GM18499 (cell line): Measurements from ENCODE around the gene GRK6.
A peak's percentile ranks its signal among the peaks of the same experiment; 100 is the strongest.

ENCODE experiments used
- ATAC-seq: cut with Tn5 transposase; IDR thresholded peaks from one replicate; pipeline ENCODE4 v1.9.1; 2021; ENCODE audit warnings: moderate number of reproducible peaks; ENCODE audit not compliant: insufficient read depth, unreplicated experiment

GRK6 gene

GRCh38 chr5:177425196-177425800 lies 1.2 kb upstream of the GRK6 start:
- no peak for ATAC-seq

GRCh38 chr5:177425801-177426565 lies 493 bp upstream of the GRK6 start:
- ATAC-seq, result peak; percentile 74

DNA sequence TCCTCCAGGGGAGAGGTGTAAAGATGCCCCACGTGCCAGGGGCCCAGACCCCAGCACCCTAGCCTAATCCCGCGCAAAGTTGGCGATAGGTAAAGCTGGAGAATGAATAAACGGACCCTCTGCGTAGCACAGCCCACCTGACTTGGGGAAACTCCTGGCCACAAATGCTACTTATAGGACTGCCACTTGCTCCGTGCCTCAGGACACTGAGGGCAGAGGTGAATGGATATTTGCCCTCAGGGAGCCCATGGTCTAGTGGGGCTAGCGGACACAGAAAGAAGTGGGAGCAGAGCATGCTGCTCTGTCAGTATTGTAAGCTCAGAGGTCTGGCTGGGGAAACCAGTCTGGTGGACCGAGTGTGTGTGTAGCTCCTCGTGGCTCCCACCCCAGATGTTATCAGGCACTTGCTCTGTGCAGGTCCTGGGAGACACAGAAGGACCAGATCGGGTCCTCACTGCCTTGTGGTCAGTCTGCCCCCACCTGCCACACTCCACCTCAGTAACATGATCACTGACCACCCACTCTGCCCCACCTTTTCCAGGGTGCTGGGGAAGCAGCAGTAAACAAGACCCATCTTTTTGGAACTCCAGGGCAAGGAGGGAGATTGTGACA lies 841 bp downstream of the GRK6 start:
- ATAC-seq, result no peak

GRCh38 chr5:177427919-177428573 lies 1.6 kb downstream of the GRK6 start:
- ATAC-seq, result no peak

- no peak for ATAC-seq
Measured at GRCh38 chr5:177428574-177429217, 2.2 kb downstream of the GRK6 start.

- no peak for ATAC-seq
Measured at GRCh38 chr5:177429248-177430040, 3.0 kb downstream of the GRK6 start.

GRCh38 chr5:177430140-177430951 lies 3.9 kb downstream of the GRK6 start:
- ATAC-seq, result no peak

DNA sequence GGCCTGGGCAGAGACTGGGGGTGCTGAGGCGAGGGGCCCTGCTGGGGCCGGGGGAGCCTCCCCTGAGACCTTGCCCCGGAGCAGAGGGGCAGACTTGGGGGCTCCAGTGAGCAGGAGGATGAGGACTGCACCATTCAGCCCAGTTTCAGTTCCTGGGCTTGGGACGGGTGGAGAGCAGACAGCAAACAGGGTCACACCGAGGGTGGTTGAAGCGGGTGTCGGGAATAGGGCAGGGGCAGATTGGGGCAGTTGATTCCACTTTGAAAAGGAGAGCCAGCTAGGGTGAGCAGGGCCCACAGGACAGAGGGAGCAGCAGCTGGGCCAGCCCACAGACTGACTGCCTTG lies 4.5 kb downstream of the GRK6 start:
- ATAC-seq, result no peak

DNA sequence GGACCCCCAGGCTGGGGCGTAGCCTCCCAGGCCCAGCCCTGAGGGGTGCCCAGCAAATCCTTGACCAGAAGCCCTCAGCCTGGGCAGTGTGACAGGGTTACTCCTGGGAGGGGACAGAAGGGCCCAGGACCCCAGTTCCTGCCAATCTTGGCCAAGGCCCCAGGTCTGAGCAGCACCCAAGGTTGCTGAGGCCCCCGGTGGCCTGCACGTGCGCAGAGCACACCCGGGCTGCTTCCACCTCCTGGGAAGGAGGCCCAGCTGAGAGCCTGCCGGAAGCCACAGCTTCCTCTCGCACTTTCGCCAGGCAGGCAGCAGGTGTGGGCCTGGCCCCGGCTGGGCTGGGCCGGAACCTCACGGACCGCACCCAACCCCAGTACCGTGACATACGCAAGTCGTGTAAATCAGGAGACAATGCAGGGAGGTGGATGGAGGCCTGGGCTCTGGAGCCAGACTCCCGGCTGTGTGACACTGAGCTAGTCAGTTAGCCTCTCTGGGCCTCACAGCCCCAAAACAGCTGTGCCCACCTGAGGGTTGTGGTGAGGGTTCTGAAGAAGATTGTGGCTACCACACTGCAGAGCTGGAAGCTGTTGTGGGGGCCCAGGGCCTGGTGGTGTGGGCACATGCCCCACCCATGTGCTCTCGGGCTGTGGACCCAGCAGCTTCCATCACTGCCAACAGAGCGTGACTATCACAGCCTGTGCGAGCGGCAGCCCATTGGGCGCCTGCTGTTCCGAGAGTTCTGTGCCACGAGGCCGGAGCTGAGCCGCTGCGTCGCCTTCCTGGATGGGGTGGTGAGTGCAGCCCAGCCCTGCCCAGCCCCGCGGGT lies 5.1 kb downstream of the GRK6 start:
- ATAC-seq, result no peak

DNA sequence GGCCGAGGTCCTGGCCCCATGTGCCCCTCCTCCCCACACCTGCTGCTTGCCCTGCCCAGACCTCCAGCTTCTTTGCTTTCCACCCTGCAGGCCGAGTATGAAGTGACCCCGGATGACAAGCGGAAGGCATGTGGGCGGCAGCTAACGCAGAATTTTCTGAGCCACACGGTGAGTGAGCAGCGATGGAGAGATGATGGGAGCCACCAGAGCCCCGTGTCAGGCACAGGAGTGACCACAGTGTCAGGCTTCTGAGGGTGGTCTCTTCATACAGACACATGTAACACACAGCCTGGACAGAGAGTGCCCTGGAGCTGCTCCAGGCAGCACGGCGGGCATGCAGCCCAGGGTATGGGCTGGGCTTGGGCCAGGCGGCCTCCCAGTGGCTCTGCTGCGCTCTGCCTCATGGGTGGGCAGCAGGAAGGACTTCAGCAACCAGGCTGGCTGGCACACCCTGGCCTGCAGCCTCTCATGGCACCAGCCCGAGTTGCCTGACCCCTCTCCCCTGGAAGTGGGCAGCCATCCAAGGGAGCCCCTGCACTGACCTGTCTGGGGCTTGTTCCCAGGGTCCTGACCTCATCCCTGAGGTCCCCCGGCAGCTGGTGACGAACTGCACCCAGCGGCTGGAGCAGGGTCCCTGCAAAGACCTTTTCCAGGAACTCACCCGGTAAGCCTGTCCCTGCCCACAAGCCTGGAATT lies 5.8 kb downstream of the GRK6 start:
- no peak for ATAC-seq

GRCh38 chr5:177432839-177433657 lies 6.6 kb downstream of the GRK6 start:
- no peak for ATAC-seq

GRCh38 chr5:177433658-177434217 lies 7.3 kb downstream of the GRK6 start:
- ATAC-seq, result no peak

DNA sequence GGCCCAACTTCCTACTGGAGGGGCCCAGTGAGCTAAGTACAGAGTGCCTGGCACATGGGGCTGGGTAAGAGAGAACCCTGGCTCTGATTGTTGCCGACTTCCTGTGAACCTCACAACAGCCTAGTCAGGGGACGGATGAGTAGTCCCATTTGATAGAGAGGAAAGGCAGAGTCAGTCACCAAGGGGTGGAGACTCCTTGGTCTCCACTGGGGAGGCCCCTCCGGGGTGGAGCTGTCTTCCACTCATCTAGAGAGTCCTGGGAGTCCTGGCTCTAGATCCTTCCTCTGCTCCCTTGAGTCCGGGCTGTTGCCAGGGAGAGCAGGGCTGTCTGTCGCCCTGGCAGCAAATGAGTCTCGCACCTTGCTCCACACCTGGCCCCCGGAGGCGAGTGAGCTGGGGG lies 8.0 kb downstream of the GRK6 start:
- ATAC-seq, result no peak

DNA sequence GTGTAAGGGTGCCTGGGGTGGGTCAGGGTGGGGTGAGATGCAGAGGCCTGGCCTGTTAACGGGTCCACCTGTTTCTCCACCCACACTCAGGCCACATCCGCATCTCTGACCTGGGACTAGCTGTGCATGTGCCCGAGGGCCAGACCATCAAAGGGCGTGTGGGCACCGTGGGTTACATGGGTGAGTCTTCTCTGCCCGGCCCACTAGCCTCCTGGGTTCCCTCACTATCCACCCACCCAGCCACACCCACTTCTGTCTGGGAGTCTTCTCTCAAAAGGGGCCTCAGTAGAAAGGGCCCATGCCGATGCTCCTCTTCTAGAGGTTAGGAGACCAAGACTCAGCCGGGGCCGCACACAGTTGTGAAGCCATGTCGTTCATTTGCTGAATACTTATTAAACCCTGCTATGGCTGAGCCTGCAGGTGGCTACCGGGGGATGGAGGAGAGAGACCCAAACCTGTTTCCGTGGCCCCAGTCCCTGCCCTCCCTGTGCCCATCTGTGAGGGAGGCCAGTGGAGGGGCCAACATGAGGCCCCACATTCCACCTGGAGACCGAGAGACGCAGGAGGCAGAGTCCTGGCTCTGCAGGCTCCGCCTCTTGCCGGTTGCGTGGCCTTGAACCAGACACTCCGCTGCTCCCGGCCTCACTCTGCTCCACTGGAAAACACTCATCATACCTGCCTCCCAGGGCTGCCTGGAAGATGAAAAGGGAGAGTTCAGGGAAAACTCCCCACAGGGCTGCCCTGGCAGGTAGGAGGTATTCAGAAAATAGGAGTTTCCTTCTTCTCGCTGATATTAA lies 8.7 kb downstream of the GRK6 start:
- no peak for ATAC-seq

- ATAC-seq, result no peak
Measured at GRCh38 chr5:177435847-177436536, 9.5 kb downstream of the GRK6 start.
